DND-41 (cell line): Measurements from ENCODE around the gene GATA3.

ENCODE experiments used
- ATAC-seq: fragments of 200-7000 bp; cut with Tn5 transposase; 3 replicates; pipeline ENCODE4 v1.9.1; 2021; ENCODE audit warnings: low read depth; ENCODE audit not compliant: insufficient read depth
- DNase-seq: peaks from one replicate; pipeline ENCODE4 v3.0.0-alpha.2; 2020
- H2AFZ ChIP-seq: 2 replicates; pipeline ENCODE4 v1.6.0; 2012; ENCODE audit warnings: low read depth, low read length
- H3K27ac ChIP-seq: 2 replicates; pipeline ENCODE4 v1.5.1; 2012; ENCODE audit warnings: low read length, inconsistent platforms
- H3K27me3 ChIP-seq: fragments of 200-600 bp; sonication (generic); 2 replicates; pipeline ENCODE4 v1.6.0; 2012; ENCODE audit warnings: low read length, mild to moderate bottlenecking, inconsistent platforms; ENCODE audit not compliant: insufficient read depth, poor library complexity
- H3K36me3 ChIP-seq: 2 replicates; pipeline ENCODE4 v1.5.1; 2012; ENCODE audit warnings: low read length, inconsistent platforms; ENCODE audit not compliant: insufficient read depth
- H3K4me1 ChIP-seq: 2 replicates; pipeline ENCODE4 v1.5.1; 2012; ENCODE audit warnings: mild to moderate bottlenecking, low read length; ENCODE audit not compliant: insufficient read depth
- H3K4me2 ChIP-seq: 2 replicates; pipeline ENCODE4 v1.6.0; 2012; ENCODE audit warnings: mild to moderate bottlenecking, moderate library complexity, low read length, inconsistent platforms; ENCODE audit not compliant: insufficient read depth
- H3K4me3 ChIP-seq, 2 experiments: fragments of 200-600 bp in 1 of 2; shearing (Covaris generic) in 1 of 2; 2 replicates each; pipeline ENCODE4 v1.5.1; 2012 to 2016; ENCODE audit warnings: inconsistent platforms in 2 of 2, low read length in 2 of 2, mild to moderate bottlenecking in 2 of 2, low read depth in 1 of 2, moderate library complexity in 1 of 2
- H3K79me2 ChIP-seq: 2 replicates; pipeline ENCODE4 v1.6.0; 2012; ENCODE audit warnings: low read length, inconsistent platforms; ENCODE audit not compliant: insufficient read depth
- H3K9ac ChIP-seq: 2 replicates; pipeline ENCODE4 v1.6.0; 2012; ENCODE audit warnings: low read depth, mild to moderate bottlenecking, inconsistent platforms, low read length, moderate library complexity
- H3K9me3 ChIP-seq: 2 replicates; pipeline ENCODE4 v1.5.1; 2012; ENCODE audit warnings: low read length, moderate library complexity, mild to moderate bottlenecking, inconsistent platforms; ENCODE audit not compliant: insufficient read depth, severe bottlenecking
- H4K20me1 ChIP-seq: 2 replicates; pipeline ENCODE4 v1.6.0; 2012; ENCODE audit warnings: low read length; ENCODE audit not compliant: insufficient read depth
- CTCF ChIP-seq: IDR thresholded peaks from 2 replicates; pipeline ENCODE4 v1.5.1; 2012; ENCODE audit warnings: borderline replicate concordance, low read length, moderate library complexity, mild to moderate bottlenecking; ENCODE audit not compliant: poor library complexity, severe bottlenecking; ENCODE audit errors: extremely low read depth
- EZH2 ChIP-seq: IDR thresholded peaks from 3 replicates; pipeline ENCODE4 v1.6.1; 2012; ENCODE audit warnings: borderline replicate concordance, low read depth, mild to moderate bottlenecking, moderate library complexity, low read length, inconsistent platforms; ENCODE audit not compliant: severe bottlenecking

GATA3 gene

GRCh38 chr10:8078027-8078426 is 23.5 kb downstream of the GATA3 start:
- Histone ChIP-seq H4K20me1 (peaks cover 9% of the 10 kb centered on the region), H3K36me3 (peaks cover 35% of the 10 kb centered on the region), H2AFZ (no peak overlapping the region), H3K4me3 (no peak overlapping the region), H3K27ac (no peak overlapping the region), H3K4me2 (no peak overlapping the region), H3K9ac (no peak overlapping the region), H3K27me3 (no peaks in the 10 kb centered on the region), H3K4me1 (no peaks in the 10 kb centered on the region), H3K9me3 (no peaks in the 10 kb centered on the region), H3K79me2 (peaks cover 6% of the 10 kb centered on the region; the same call in 1 of the 2 replicates)
- no peak for TF ChIP-seq CTCF
- TF ChIP-seq EZH2, result no peak
- ATAC-seq (no peak), DNase-seq (no peak)

- Histone ChIP-seq H3K27ac (no peak overlapping the region), H4K20me1 (no peaks in the 10 kb centered on the region), H3K4me1 (no peaks in the 10 kb centered on the region), H3K4me2 (no peak overlapping the region), H3K9me3 (no peaks in the 10 kb centered on the region), H3K9ac (no peak overlapping the region), H3K36me3 (peaks cover 24% of the 10 kb centered on the region), H3K27me3 (no peaks in the 10 kb centered on the region), H2AFZ (no peak overlapping the region), H3K4me3 (no peak overlapping the region), H3K79me2 (no peaks in the 10 kb centered on the region)
- no peak for TF ChIP-seq CTCF
- TF ChIP-seq EZH2, result no peak
- DNase-seq (no peak), ATAC-seq (no peak)
Measured at GRCh38 chr10:8079126-8079525, 24.6 kb downstream of the GATA3 start.

GRCh38 chr10:8084799-8085198 is 30.3 kb downstream of the GATA3 start:
- no peak overlapping the region for H3K4me3 ChIP-seq
- H3K27me3 ChIP-seq, result no peaks in the 10 kb centered on the region
- H3K4me1 ChIP-seq, result no peaks in the 10 kb centered on the region
- H3K36me3 ChIP-seq, result peaks cover 9% of the 10 kb centered on the region; the same call in 1 of the 2 replicates
- no peak overlapping the region for H3K4me2 ChIP-seq
- ATAC-seq, result no peak
- TF ChIP-seq EZH2 (no peak), CTCF (no peak)
- H3K9ac ChIP-seq, result no peak overlapping the region
- H4K20me1 ChIP-seq, result no peaks in the 10 kb centered on the region
- H3K9me3 ChIP-seq, result no peaks in the 10 kb centered on the region
- H2AFZ ChIP-seq, result no peak overlapping the region
- no peaks in the 10 kb centered on the region for H3K79me2 ChIP-seq
- H3K27ac ChIP-seq, result no peak overlapping the region
- no peak for DNase-seq

- Histone ChIP-seq H3K79me2 (no peaks in the 10 kb centered on the region), H2AFZ (no peak overlapping the region), H3K27ac (no peak overlapping the region), H3K4me3 (no peak overlapping the region), H3K4me1 (no peaks in the 10 kb centered on the region), H3K4me2 (no peak overlapping the region), H3K36me3 (peaks cover 9% of the 10 kb centered on the region; the same call in 1 of the 2 replicates), H3K9me3 (no peaks in the 10 kb centered on the region), H4K20me1 (no peaks in the 10 kb centered on the region), H3K27me3 (no peaks in the 10 kb centered on the region), H3K9ac (no peak overlapping the region)
- DNase-seq (no peak), ATAC-seq (no peak)
- TF ChIP-seq EZH2, result no peak
- no peak for TF ChIP-seq CTCF
Measured at GRCh38 chr10:8085251-8085650, 30.8 kb downstream of the GATA3 start.
